Hematopoietic multipotent progenitor cell (in vitro differentiated cells): ENCODE data around the gene GULP1. TPM values are rescaled to one million over a fixed set of nuclear protein-coding genes. Genes with fewer than 3 reads are reported as not detected.
"Not testable (repeated sequence)": the region's sequence is repeated elsewhere in the genome, so short reads cannot be mapped to it uniquely, and the experiment has no call there.

Source experiments
- DNase-seq, 3 donors: peaks; one replicate each; pipeline ENCODE4 v3.0.0-alpha.2; 2011 to 2015; ENCODE audit warnings: low read depth in 2 of 3, low spot score in 2 of 3
- total RNA-seq: library from RNA; depleted of rRNA; stranded (reverse); fragments of >200 nt; gene quantifications from one replicate; pipeline ENCODE4 v1.2.3, GENCODE V29; 2012

Gene GULP1
- total RNA-seq, 1 donor: under 0.01 TPM

DNA sequence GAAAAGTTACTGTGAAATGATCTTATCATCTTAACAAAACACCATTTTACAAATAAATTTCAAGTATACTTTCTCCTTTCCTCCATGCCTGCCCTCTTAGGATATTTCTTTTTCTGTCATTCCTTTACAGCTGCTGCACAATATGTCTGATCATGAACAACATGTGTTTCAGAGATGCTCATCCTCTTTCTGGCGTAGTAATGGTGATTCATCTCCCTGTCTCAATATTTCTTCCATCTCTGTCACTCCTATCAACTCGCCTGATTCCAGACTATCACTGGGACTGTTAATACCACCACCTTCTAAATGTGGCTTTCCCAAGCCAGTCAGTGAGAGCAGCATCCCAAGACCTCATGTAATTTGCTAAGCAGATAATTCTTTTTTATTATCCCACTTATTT, 290.5 kb downstream of the GULP1 start:
- no peak for DNase-seq

DNA sequence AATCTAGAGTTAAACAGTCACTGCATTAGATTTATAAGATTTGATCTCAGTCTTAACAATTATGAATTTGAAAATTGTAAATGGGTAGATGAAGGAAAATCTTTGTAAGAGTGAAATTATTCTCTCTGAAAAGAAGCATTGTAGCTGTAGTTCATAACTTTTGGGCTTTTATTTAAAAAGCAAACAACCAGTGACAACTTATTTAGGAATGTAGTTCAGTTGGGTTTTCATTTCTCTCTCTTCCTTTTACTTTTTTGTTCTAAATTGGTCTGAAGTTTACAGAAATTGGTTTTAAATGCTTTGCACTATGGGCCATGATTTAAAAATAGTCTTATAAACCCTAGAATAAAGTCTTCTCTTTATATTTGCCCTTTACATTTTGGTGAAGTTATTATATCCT, 296.6 kb downstream of the GULP1 start:
- no peak for DNase-seq

DNA sequence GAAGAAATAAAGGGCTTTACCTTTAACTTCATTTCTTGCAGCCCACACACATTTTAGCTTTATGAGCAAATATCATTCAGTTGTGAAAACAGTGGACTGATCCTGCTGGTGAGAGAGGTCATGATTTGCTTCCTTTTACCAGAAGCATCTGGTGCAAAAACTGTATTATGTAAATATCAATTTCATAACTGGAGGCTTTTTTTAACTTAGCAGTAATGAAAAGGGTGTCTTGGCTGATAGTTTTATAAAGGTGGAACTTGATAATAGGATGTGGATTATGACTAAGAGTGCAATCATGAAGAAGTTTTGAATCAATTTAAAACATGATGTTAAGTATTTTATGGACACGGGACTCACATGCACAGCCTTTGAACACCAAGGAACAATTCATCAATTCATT, 304.4 kb downstream of the GULP1 start:
- no peak for DNase-seq

DNA sequence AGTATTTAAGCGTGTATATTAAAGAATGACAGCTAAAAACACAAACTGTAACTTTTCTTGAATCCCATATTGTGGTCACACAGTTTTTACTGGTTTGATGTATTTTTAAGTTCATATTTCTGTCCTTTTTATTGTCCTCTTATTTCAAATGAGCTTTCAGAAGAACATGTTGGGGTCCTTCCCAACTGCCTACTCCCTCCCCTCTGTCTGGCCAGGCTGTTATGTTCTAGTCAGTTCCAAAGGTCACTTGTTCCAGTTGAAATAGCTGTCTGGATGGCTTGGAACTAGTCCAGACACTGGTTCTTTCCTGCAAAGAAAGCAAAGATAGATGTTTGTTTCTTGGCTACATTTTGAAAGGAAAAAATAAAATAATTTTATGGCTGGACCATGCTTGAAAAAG, 306.9 kb downstream of the GULP1 start:
- no peak for DNase-seq

DNA sequence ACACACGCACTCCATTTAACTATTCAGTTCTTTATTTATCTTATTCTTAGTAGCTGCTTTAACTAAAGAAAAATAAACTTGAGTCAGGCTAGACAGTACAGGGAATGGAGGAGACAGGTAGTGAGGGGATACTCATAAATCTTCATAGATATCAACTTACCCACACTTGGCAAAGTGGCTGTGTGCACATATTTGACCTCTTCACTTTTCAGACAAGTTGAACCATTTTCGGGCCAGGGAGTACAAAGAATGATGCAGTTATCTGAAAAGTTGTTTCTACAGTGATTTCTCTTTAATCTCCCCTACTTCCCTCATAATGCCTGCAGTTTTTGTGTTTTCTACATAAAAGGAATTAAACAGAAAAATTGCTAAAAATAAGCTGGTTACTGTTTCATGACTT, 307.5 kb downstream of the GULP1 start:
- no peak for DNase-seq

DNA sequence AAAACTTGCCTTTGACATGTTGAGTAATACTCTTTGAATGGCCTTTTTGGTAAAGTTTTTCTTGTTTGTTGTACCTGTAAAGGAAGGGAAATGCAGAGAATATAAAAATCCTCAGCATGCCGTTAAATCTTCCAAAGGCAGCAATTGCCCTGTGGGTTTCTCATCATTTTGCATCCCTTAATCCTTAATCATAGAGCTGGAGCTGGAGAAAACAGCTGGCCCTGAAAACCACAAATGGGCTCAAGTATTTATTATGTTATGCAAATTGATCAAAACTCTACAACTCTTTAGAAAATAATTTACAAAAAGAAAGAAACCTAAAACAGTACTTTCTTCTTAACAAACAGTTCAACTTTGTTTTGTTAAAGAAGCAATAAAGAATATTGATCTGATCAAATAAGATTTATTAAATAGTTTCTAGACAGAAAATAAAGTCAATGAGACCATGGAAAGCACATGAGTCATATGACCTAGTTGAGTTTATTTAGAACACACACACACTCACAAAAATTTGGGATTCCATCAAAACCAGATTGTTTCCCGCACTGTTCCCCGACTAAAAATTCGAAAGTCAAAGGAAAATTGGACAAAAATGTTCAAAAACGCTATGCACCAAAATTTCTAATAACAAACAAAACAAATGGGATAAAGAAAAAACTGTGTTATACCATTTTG, 309.0 kb downstream of the GULP1 start:
- no peak for DNase-seq

DNA sequence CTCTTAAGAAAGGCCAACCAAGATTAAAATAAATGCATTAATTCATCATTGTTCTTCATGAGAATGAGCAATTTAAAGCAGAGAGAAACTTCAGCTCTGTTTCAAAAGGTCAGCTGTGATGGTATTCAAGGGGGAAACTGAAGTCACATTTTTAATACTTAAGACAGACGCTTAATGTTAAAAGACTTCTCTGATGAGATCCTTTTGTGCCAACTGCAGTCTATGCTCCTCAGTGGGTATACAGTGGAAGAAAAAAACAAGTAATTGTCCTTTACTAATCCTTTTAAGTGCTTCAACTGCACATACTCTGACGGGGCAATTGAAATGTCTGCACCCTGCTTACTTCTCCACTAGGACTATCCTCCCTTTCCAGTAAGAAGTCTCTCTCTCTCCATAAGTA, 309.7 kb downstream of the GULP1 start:
- DNase-seq: no peak

DNA sequence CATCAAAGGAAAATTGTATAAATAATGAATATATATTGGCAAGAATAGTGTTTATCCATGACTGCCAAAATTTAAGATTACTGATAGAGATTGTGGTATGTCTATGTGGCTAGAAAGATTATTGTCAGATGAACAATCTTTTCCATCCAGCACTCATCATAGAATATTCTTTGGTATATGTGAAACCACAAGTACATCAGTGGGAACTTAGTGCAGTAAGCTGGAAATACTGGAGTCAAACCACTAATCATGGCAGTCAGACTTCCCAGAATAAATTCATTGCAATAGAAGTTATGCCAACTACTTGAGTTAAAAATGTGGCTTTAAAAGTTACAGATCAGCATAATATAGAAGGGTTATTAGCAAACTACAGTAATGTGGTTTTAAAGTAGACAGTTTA, 310.3 kb downstream of the GULP1 start:
- DNase-seq: no peak

DNA sequence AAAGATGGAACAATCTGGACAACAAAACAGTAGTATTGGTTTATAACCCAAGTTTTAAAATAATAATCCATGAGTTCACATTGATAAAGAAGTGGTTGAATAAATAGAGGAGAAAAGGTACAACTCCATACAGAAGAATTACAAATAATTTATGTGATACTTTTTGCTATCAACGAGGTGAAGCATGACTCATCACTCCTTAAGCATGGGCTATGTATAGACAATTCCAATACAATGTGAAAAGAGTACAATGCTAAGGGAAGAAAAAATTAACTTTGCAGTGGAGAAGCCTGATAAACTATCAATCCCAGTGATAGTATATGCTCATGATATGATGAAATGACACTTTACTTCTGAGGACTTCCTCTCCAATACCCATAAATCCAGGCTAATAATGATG, 312.9 kb downstream of the GULP1 start:
- no peak for DNase-seq

DNA sequence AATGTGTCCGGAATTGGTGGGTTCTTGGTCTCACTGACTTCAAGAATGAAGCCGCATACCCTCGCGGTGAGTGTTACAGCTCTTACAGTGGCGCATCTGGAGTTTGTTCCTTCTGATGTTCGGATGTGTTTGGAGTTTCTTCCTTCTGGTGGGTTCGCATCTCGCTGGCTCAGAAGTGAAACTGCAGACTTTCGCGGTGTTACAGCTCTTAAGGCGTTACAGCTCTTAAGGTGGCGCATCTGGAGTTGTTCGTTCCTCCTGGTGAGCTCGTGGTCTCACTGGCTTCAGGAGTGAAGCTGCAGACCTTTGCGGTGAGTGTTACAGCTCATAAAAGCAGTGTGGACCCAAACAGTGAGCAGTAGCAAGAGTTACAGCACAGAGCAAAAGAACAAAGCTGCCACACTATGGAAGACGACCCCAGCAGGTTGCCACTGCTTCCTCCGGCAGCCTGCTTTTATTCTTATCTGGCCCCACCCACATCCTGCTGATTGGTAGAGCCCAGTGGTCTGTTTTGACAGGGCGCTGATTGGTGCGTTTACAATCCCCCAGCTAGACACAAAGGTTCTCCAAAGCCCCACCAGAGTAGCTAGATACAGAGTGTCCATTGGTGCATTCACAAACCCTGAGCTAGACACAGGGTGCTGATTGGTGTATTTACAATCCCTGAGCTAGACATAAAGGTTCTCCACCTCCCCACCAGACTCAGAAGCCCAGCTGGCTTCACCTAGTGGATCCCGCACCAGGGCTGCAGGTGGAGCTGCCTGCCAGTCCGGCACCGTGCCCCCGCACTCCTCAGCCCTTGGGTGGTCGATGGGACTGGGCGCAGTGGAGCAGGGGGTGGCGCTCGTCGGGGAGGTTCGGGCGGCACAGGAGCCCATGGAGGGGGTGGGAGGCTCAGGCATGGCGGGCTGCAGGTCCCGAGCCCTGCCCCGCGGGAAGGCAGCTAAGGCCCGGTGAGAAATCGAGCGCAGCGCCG, 314.2 kb downstream of the GULP1 start:
- DNase-seq: not testable (repeated sequence)

DNA sequence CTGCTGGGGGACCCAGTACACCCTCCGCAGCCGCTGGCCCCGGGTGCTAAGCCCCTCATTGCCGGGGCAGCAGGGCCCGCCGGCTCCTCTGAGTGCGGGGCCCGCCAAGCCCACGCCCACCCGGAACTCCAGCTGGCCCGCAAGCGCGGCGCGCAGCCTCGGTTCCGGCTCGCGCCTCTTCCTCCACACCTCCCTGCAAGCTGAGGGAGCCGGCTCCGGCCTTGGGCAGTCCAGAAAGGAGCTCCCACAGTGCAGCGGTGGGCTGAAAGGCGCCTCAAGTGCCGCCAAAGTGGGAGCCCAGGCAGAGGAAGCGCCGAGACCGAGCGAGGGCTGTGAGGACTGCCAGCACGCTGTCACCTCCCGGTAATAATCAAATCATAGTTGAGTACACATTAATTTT, 314.9 kb downstream of the GULP1 start:
- not testable (repeated sequence) for DNase-seq

DNA sequence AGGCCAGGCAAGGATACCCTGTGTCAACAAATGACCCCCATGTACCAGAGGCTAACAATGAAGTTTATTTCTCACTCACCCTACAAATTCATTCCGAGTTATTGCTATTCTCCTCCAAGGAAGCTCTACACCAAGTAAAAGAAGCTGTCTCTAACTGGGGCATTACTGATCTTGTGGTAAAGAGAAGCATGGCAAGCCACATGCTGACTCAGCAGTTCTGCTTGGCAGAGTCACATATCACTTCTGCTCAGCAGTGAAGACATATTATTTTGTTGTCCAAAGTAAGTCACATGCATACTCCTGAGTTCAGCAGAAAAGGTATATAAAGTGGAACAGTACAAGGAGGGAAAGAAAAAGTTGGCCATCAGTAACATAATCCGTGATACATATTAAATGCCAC, 315.8 kb downstream of the GULP1 start:
- peak in 2 of 3 donors; percentile 28 to 56 for DNase-seq

DNA sequence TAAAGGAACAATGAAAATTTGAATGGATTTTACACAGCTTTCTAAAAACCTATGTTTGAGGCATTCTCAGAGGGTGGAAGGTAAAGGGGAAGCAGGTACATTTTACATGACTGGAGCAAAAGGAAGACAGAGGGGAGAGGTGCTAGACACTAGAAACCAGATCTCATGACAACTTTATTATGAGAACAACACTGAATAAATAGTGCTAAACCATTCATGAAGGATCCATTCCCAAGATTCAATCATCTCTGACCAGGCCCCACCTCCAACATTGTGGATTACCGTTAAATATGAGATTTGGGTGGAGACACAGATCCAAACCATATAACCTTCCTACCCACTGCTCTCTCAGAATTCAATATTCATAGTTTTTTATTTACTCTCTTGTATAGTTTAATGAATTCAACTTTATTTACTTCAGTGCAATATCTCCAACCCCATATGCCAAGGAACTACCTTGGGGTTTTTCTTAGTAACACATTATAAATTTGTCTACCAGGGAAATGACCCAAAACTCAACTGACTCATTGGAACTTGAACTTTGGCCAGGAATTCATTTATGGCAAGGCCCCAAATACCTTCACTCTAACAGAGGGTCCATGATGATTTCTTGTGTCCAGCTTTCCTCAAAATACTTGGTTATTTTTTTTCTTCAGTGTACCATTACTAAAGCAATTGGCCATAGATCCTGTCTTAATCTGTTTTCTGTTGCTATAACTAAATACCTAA, 317.8 kb downstream of the GULP1 start:
- DNase-seq: no peak

DNA sequence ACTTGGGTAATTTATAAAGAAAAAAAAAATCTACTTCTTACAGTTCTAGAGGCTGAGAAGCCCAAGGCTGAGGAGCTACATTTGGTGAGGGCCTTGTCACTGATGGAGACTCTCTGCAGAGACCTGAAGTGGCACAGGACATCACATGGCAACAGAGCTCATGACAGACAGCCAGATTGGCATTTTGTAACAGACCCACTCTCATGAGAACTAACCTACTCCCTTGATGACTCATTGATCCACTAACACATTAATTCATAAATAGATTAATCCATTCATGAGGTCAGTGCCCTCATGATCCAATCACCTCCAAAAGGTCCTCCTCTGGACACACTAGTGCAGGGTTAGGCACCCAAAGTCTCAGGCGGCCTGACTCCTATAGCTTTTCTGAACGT, 318.4 kb downstream of the GULP1 start:
- DNase-seq: no peak

DNA sequence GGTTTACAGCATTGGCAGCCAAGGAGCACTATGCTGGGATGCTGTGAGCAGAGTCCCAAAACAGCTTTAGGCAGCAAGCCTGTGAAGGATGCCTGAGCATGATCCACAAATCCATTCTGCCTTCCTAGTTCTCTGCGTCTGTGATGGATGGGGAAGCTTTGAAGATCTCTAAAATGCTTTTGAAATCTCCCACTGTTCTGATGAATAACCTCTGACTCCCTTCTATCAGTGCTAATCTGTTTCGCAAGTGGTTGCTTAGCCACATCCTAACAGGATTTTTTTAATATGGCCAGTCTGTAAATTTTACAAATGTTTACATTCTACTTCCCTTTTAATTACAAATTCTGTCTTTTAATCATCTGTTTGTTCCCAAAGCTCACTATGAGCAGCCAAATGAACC, 319.2 kb downstream of the GULP1 start:
- no peak for DNase-seq

DNA sequence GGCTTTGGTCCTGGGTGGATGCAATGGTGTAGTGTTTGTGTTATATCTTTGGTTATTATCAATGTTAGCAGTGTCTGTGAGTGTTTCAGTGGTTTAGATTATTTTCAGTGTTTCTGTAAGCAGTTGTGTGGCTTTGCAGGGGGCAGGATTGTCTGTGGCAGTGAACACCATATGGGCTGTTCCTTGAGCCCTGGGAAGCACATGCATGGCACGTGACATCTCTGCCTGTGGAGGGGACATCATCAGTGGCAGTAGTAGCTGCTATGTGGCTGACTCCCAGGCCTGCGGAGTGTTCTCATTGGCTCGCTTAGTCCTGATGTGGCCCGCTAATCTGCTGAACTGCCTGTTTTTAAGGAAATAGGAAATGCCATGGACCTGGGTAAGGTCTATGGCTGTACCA, 327.5 kb downstream of the GULP1 start:
- DNase-seq: no peak

DNA sequence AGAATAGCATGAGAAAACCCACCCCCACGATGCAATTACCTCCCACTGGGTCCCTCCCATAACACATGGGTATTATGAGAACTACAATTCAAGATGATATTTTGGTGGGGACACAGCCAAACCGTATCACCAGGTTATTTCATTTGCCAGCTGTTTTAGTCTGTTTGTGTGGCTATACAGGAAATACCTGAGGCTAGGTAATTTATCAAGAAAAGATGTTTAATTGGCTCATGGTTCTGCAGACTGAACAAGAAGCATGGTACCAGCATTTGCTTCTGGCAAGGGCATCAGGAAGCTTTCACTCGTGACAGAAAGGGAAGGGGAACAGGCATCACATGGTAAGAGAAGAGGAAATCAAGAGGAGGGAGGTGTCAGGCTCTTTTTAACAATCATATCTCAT, 329.2 kb downstream of the GULP1 start:
- DNase-seq: no peak

DNA sequence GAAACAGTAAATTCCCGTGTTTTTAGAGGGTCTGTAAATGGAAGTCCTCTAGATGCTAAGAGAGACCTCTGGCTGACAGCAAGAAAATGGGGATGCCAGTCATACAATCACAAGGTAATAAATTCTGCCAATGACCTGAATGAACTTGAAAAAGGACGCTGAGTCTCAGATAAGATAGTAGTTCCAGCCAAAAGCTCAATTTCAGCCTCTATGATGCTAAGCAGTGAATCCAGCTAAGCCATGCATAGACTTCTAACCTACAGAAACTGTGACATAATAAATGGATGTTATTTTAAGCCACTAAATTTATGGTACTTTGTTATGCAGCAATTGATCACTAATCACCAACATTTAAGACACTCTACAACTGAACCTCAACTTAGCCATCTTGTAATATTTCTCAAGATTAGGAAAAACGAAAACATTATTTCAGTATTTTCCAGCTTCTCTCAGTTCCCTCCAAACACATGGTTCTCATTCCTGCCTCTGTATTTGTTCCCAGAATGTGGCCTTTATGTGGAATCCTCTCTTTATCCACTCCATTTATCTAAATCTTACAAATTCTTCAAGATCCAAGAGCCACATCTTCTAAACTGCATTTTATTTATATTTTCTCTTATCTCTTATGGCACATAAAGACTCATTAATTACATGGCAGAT, 331.1 kb downstream of the GULP1 start:
- no peak for DNase-seq

DNA sequence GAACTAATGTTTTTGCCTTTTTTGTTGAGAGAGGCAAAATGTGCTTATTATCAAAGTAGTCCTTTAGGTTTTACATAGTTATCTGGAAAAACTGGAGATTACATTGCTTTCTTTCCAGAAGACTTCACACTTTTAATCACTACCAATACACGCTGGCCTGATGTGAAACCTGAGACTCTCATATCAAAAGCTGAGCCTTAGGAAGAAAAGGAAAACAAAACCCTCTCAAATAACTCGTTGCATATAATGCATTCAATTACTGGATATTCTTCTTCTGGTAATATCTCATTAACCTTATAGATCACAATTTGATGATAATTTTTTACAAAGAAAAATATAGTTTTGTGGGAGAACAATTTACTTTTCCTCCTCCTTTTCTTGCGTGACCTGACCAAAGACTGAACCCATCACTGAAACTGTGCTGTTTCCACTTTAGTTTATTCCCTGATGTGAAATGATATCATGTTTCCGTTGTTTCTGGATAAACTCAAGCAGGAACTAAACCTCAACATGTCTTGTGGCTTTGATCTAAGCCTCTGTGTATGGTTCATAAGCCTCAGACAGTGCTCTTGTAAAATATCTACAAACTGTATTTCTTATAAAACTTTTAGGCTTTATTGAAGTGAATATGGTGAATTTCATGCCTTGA, 332.4 kb downstream of the GULP1 start:
- no peak for DNase-seq

DNA sequence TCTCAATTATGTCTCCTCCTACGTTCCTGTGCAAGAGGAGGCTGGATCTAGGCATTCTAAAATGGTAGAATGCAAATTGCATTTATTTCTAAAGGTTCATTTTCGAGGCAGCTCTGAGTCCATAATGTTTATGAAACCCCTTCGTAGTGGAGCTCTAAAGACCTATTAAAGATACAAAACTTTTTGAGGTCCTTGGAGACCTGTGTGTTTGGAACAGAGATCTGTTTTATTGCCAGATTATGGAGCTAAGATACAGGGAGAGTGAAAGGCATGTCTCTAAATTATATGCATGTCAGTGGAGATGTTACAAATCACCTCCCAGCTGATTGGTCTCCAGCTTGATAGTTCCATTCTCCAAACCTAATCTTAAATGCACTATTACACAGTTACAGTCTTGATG, 335.8 kb downstream of the GULP1 start:
- no peak for DNase-seq
